HG03139 (cell line): Measurements from ENCODE around the gene BAZ1B.
"Not testable (repeated sequence)": the region's sequence is repeated elsewhere in the genome, so short reads cannot be mapped to it uniquely, and the experiment has no call there.

Experiments used
- ATAC-seq: cut with Tn5 transposase; IDR thresholded peaks from one replicate; pipeline ENCODE4 v1.9.1; 2021; ENCODE audit not compliant: unreplicated experiment

BAZ1B gene

DNA sequence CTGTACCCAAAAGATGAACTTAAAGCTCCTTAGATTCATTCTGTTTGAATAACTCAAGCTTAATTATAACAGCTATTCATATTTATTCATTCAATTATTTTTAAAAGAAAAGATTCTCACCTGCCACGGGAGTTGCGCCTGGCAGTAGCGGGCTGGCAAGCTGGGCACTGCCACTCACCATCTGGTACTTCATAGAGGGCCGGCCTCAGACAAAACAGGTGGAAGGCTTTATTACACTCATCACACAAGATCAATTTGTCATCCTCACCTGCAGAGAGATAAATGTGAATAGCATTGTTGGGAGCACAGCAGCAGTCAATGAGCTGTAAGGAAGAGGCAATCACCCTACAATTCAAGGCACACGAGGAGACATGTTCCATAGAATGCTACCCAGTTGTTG, 72.7 kb downstream of the BAZ1B start:
- ATAC-seq, result no peak

DNA sequence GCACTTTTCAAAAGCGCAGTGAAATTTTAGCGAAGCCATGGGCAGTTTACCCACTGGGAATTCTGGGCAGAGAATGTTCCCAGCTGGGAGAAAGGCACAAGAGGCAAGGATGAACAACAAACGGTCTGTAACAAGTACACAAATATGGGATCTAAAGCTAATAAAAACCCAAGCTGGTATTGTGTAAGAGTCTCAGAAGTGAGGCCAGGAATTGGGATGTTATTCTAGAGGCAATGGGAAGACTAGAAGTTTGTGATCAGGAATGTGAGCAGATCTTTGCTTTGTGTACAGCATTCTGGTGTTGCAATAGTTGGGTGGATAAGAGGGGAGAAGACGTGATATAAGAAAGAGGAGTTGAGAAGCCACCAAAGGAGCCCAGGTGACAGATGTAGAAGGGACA, 73.5 kb downstream of the BAZ1B start:
- ATAC-seq, result no peak

DNA sequence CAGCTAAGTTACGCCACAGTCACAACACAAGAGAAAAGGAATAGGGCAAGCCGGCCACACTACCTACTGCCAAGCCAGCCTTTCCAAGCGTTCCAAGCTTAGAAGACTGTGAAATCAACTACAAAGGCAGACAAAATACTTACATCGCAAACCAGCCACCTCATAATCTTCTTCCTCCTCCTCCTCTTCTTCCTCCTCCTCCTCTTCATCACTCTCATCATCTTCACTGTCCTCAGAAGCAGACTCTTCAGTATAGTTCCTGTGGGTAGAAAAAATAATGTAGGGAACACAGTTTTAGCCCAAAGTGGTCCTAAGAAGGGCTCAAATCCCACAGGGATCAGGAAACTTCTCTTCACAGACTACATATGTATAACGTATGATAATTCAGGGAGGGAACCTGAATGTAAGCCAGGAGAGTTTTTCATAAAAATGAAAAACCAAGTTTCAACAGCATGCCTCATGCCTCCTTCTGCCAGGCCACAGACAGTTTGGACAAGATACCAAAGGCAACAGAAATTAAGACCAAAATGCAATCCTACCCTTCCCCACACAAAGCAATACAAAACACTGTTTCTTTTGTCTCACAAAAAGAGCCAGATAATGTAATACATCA, 74.9 kb downstream of the BAZ1B start:
- ATAC-seq, result no peak

DNA sequence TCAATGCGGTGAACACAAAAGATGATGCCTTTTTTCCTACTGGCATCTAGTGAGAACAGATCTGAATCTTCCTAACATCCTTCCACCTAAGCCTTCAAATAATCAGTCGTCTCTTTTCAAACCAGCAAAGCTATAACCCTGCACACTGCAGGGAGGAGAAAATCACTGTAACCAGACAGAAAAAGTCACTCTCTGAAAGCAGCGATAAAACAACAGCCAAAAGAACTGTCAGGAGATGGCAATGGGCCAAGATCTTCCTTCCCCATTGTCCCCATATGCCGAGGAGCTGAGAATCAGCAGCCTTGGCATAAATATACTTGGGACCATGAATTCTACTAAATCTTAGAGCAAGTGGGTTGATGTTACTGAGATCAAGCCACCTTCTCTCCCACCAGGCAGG, 75.4 kb downstream of the BAZ1B start:
- no peak for ATAC-seq

DNA sequence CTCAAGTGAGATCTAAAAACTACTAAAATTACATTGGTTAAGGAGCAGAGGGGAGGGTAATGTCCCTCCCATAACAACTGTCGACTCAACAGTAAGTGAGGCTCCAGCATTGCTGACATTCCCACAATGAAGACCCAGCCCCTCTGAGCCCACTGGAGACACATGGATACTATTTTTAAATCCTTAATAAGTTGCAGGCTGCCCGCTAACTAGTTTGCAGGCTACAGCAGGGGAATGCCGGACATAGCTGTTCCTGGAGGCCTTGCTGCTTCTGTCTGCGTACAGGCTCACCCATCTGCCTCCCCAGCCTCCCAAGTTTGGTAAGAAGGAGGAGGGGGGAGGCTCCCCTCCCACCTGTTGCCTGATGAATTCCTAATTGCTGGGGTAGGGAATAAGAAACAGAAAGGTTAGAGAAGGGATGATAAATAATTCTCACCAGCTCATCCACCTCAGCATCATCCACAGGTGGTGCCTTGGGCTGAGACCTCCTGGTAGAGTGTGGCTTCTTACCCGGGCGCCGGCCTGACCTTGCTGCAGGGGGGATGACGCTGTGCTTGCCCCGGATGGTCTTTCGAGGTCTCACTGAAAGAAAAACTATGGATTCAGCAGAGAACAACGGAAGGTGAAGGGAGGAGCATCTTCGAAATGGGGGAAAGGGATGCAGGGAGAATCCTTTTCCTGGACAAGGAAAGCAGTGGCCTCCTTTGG, 78.4 kb downstream of the BAZ1B start:
- no peak for ATAC-seq

DNA sequence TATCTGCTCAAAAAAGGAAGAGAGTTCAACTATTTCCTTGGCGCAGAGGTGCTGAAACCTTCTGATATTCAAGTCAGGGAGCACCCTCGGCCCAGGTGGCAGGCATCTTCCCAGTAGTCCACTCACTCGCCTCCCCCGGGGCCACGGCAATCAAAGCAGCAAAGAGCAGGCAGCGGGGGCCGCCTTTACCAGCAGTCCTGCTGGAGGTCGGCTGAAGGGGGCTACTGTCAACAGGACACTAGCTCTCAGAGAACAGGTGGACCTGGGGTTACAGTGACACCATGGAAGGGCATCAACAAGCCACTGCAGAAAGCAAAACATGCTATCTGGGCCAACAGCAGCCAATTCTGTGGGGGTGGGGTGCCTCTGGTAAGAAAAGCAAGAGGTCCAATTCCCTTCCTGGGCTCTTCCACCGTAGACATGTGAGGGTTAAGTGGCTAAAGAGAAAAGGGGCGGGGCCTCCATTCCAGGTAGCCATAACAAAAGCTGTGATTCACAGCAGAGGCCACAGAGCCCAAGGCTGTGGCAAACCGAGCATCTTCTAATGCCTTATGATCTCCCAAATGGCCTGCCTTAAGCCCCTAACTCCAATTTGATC, 79.1 kb downstream of the BAZ1B start:
- no peak for ATAC-seq

DNA sequence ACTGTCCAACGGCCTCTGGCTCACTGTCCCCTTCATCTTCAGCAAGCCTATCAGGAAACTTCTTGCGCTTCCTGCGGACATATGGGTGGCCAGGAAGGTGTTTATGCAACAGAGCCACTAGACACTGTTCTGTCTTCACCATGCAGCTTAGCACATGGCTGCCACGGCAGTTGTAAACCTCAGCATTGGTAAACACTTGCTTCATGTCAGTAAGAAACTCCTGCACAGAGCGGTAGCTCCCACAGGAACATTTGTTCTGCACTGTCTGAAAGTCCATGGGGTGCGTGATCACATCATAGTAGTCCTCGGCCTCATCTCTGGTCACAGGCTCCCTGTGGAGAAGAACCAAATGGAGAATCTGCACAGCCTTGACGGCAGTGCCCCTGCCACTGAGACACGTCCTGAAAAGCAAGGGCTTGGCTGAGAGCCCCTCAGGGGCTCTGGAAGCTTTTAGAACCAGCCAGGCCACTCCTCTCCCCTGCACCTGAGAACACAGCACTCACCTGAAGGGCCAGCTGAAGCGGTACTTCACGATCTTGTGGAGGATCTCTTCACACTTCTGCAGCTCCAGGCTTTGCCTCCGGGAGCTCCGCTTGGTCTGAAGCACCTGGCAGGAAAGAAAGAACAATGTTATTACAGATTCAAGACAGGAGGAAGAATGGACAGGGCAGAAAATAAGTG, 79.7 kb downstream of the BAZ1B start:
- ATAC-seq, result no peak

DNA sequence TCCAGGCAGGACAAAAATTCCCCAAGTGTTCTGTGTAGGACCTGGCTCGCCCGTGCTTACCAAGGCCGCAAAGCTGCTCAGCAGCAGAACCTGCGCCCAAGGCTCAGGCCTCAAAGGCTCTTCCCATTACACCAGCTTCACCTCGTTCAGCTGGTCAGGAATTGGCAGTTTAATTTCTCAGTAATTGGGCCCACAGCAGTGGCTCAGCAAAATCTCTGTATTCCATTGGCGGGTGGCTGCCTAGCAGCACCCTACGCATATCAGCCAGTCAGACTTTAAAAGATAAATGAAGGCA, 82.7 kb downstream of the BAZ1B start:
- no peak for ATAC-seq

DNA sequence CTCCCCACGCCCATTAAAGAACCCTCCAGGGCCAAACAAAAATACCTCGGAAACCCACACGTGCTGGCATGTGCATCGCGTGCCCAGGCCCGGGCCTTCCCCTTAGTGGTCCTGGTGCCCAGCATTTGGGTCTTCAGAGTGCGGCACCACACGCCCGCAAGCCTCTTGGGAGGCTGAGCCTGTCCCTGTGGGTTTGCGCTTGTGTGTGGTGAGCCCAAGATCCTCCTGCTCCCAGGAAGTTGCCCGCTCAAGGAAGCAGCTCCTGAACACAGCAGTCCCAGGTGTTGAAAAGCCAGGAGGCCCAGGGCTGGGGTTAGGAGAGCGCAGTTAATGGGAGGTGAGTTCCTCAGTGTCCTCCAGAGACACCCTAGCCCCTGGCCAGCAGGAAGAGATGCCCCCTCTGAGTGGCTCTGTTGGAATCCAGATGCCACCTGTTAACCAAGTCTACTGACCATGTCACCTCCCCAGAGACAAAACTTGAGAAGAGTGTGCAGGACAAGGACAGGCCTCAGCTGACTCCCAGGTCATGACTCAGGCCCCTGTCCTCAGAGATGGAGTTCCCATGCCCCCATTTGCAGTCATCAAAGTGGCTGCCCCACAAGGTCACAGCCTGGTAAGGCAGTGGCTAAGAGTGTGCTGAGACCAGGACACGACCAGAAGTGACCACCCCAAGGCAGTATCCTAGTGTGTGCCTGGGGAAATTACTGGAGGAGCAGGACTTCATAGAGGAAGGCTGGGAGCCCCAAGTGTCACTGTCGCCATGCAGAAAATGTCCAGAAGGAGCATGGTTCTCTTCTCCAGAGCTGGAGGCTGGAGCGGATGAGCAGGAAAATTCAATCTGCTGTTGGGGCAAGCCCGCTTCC, 83.3 kb downstream of the BAZ1B start:
- no peak for ATAC-seq

DNA sequence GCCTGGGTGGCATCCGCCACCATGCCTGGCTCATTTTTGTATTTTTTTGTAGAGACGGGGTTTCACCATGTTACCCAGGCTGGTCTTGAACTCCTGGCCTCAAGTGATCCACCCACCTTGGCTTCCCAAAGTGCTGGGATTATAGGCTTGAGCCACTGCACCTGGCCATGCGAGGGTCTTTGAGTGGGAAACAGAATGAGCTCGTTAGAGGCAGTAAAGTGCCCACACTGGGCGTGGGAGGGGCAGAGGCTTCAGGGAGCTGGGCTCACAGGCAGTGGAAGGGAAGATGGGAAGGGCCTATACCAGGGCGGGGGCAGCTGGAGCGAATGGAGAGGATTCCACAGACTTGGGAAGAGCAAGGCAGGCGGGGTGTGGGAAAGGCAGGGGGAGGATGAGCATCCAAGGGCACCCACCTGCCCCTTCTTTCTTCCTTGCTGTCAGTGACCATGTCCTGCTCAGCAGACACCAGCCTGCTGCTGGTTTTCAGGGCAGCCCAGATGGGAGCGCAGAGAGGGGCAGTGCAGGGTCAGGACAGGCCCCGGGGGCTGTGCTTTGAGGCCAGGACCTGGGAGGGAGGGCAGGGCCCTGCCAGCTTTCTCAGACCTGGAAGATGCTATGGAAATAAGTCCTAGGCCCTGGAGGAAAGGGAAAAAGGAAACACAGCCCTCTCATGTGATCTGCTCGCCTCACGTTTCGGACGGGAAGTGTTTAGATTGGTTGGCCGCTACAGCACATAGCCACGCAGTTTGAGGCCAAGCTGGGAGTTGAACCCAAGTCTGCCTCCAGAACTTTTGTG, 84.3 kb downstream of the BAZ1B start:
- no peak for ATAC-seq

DNA sequence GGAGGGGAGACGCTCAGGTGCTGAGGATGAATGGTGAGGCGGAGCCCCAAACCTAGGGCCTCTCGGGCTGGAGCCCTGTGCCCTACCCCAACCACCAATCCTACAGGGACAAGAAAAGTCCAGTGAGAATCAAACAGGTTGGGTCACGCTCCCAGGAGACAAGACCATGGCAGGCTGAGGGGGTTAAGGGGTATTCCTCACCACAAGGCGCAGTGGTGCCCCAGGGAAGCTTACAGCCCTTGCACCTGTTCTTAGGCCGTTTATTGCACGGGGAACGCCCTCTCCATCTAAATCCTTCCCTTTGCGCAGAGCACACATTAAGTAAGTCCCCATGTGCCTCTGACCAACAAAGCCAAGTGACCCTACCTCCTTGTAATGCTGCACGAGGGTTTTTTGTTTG, 85.0 kb downstream of the BAZ1B start:
- ATAC-seq, result no peak

DNA sequence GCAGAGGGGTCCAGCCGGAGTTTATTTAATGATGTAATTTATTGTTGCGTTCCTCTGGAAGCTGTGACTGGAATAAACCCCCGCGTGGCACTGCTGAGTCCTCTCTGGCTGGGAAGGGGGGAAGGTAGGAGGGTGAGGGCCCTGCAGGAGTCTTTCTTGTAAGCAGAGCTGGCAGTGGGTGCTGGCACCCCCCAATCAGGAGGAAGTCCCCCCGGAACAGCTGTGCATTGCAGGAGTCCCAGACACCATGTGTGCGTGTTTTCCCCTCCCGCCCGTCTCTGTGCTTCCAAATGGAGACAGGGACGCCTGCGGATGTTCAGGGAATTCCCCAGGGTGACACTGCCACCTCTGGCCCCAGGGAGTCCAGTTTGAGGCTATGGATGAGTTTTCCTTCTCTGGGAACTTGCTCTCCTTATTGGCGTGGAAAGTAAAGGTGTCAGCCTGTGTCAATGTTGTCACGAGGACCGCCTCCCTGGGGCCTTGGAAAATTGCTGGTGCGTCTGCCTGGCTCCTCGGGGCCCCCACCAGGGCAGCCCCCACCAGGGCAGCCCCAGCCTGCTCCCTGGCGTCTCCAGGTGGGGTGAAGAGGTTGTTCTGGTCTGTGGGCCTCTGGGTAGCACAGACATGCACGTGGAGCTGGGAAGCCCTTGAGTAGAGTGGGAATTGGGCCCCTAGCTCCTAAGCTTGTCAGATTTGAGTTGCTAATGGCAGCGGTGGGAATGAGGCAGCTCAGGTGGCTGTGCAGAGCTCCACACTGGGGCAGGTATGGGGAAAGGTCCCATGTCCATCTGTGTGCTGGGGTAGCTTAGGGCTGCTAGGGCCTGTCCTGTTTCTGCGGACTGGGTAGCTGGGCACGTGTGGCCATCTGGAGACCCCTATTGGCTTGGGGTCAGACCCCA, 85.8 kb downstream of the BAZ1B start:
- ATAC-seq, result no peak

DNA sequence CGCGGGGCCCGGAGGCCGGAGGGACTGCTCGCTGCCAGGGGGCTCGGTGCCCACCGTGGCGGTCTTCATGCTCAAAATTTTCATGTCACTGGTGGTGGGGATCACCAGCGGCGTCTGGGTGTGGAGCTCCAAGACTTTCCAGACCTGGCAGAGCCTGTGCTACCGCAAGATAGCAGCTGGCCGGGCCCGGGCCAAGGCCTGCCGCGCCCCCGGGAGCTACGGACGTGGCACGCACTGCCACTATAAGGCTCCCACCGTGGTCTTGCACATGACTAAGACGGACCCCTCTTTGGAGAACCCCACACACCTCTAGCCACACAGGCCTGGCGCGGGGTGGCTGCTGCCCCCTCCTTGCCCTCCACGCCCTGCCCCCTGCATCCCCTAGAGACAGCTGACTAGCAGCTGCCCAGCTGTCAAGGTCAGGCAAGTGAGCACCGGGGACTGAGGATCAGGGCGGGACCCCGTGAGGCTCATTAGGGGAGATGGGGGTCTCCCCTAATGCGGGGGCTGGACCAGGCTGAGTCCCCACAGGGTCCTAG, 86.6 kb downstream of the BAZ1B start:
- ATAC-seq, result no peak

DNA sequence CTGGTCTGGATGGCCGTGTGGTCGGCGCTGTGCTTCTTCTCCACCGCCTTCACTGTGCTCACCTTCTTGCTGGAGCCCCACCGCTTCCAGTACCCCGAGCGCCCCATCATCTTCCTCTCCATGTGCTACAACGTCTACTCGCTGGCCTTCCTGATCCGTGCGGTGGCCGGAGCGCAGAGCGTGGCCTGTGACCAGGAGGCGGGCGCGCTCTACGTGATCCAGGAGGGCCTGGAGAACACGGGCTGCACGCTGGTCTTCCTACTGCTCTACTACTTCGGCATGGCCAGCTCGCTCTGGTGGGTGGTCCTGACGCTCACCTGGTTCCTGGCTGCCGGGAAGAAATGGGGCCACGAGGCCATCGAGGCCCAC, 87.4 kb downstream of the BAZ1B start:
- no peak for ATAC-seq

DNA sequence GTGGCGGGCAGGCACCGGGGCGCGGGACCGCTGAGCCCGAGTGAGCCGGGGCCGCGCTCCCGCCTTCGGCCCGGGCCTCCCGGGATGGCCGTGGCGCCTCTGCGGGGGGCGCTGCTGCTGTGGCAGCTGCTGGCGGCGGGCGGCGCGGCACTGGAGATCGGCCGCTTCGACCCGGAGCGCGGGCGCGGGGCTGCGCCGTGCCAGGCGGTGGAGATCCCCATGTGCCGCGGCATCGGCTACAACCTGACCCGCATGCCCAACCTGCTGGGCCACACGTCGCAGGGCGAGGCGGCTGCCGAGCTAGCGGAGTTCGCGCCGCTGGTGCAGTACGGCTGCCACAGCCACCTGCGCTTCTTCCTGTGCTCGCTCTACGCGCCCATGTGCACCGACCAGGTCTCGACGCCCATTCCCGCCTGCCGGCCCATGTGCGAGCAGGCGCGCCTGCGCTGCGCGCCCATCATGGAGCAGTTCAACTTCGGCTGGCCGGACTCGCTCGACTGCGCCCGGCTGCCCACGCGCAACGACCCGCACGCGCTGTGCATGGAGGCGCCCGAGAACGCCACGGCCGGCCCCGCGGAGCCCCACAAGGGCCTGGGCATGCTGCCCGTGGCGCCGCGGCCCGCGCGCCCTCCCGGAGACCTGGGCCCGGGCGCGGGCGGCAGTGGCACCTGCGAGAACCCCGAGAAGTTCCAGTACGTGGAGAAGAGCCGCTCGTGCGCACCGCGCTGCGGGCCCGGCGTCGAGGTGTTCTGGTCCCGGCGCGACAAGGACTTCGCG, 88.0 kb downstream of the BAZ1B start:
- no peak for ATAC-seq

DNA sequence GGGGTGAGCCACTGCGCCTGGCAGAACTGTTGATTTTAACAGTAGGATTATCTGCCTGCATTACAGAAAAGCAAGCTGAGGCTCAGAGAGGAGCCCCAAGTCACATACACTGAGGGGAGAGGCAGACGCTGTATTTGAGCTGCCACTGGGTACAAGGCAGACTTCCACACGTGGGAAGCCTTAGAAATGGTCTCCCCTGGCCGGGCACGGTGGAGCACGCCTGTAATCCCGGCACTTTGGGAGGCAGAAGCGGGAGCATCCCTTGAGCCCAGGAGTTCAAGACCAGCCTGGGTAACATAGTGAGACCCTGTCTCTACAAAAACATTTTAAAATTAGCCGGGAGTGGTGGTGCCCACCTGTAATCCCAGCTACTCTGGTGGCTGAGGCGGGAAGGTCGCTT, 89.4 kb downstream of the BAZ1B start:
- no peak for ATAC-seq

DNA sequence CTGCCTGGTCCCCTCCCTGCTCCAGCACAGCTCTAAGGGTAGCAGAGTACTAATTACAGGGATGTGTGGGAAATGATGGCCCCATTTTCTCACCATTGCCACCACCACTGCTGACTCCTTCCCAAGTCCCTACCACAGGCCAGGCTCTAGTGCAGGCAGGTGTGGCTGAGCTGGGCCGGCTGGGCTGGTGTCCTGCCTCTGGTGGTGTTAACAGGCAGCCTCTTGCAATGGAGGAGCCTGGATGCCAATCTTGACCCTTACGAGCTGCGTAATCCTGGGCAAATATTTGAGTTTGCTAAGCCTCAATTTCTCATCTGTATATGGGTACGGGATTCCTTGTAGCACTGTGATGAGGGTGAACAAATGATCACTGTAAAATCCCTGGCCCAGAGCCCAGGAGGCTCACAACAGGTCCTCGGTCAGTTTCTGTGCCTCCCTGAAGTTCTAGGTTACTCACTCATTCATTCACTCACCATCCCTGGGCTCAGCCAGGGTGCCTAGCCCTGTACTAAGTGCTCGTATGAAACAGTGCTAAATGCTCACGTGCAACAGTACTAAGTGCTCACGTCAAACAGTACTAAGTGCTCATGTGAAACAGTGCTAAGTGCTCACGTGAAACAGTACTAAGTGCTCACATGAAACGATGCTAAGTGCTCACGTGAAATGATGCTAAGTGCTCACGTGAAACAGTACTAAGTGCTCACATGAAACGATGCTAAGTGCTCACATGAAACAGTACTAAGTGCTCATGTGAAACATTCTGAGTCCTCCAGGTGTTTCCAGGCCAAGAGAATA, 90.9 kb downstream of the BAZ1B start:
- ATAC-seq, result no peak

DNA sequence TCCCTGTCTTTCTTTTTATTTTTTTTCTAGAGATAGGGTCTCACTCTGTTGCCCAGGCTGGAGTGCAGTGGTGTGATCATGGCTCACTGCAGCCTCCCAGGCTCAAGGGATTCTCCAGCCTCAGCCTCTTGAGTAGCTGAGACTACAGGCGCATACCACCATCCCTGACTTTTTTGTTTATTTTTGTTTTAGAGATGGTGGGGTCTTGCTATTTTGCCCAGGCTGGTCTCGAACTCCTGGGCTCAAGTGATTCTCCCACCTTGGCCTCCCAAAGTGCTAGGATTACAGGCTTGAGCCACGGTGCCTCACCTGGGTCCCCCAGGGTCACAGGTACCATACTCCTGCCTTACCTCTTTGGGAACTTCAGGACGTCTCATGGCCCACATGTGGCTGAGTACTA, 91.6 kb downstream of the BAZ1B start:
- not testable (repeated sequence) for ATAC-seq
